K562 (cell line): Measurements from ENCODE around the gene MRNIP. TPM values are rescaled to one million over a fixed set of nuclear protein-coding genes. Genes with fewer than 3 reads are reported as not detected.

Experiments used
- BMI1 ChIP-seq: fragments of 150-350 bp; IDR thresholded peaks from 2 replicates; pipeline ENCODE4 v1.6.1; 2014; ENCODE audit warnings: low read length
- FOXK1 ChIP-seq: sonication (generic); formaldehyde crosslinking; IDR thresholded peaks from 2 replicates; pipeline ENCODE4 v1.8.0; 2022; ENCODE audit warnings: missing genetic modification reagents, mild to moderate bottlenecking, borderline replicate concordance
- GABPA ChIP-seq: fragments of 200-800 bp; sonication (Bioruptor generic); conservative IDR thresholded peaks from 2 replicates; pipeline ENCODE4 v1.6.1; 2016; ENCODE audit warnings: low read depth, missing genetic modification characterization, missing compliant biosample characterization
- HEY1 ChIP-seq: fragments of 250-450 bp; sonication (Bioruptor Pico); IDR thresholded peaks from 2 replicates; pipeline ENCODE4 v1.5.0; 2020; ENCODE audit warnings: mild to moderate bottlenecking, moderate library complexity, borderline replicate concordance
- HMGN3 ChIP-seq: IDR thresholded peaks from 2 replicates; pipeline ENCODE4 v1.6.1; 2011; ENCODE audit warnings: borderline replicate concordance, low read depth, mild to moderate bottlenecking, mixed read lengths, low read length; ENCODE audit not compliant: insufficient read length; ENCODE audit errors: extremely low read depth
- KLF10 ChIP-seq: fragments of 250-450 bp; sonication (Bioruptor Pico); IDR thresholded peaks from 2 replicates; pipeline ENCODE4 v1.6.1; 2021; ENCODE audit warnings: matching md5 sums
- NCOR1 ChIP-seq: fragments of 450-650 bp; IDR thresholded peaks from 2 replicates; pipeline ENCODE4 v1.6.1; 2016; ENCODE audit warnings: mild to moderate bottlenecking, moderate library complexity
- NR2F6 ChIP-seq: fragments of 450-650 bp; formaldehyde crosslinking; IDR thresholded peaks from 2 replicates; pipeline ENCODE4 v1.4.0; 2020; ENCODE audit warnings: mild to moderate bottlenecking
- OTX1 ChIP-seq: fragments of 450-650 bp; formaldehyde crosslinking; IDR thresholded peaks from 2 replicates; pipeline ENCODE4 v1.4.0; 2022; ENCODE audit warnings: mild to moderate bottlenecking
- PHB2 ChIP-seq: fragments of 450-650 bp; IDR thresholded peaks from 2 replicates; pipeline ENCODE4 v1.6.1; 2017; ENCODE audit warnings: low read depth
- POLR3A ChIP-seq: IDR thresholded peaks from 2 replicates; pipeline ENCODE4 v1.6.1; 2011; ENCODE audit warnings: borderline replicate concordance, mild to moderate bottlenecking, moderate library complexity; ENCODE audit not compliant: insufficient read length, insufficient read depth; ENCODE audit errors: extremely low read depth
- STAG1 ChIP-seq: sonication (generic); formaldehyde crosslinking; IDR thresholded peaks from 2 replicates; pipeline ENCODE4 v1.5.0; 2020; ENCODE audit warnings: missing genetic modification reagents, borderline replicate concordance
- TCF3 ChIP-seq: sonication (generic); formaldehyde crosslinking; IDR thresholded peaks from 2 replicates; pipeline ENCODE4 v1.4.0; 2020; ENCODE audit warnings: mild to moderate bottlenecking, missing genetic modification reagents
- TFAM ChIP-seq: fragments of 250-450 bp; sonication (Bioruptor Pico); conservative IDR thresholded peaks from 2 replicates; pipeline ENCODE4 v1.5.0; 2021; ENCODE audit warnings: mild to moderate bottlenecking, moderate library complexity
- ZKSCAN1 ChIP-seq: fragments of 150-350 bp; IDR thresholded peaks from 2 replicates; pipeline ENCODE4 v1.6.1; 2016; ENCODE audit warnings: low read depth, low read length
- ZNF584 ChIP-seq: fragments of 200-800 bp; sonication (Bioruptor generic); IDR thresholded peaks from 2 replicates; pipeline ENCODE4 v1.6.1; 2016; ENCODE audit warnings: low read depth, mild to moderate bottlenecking, missing genetic modification characterization, missing compliant biosample characterization
- ZNF668 ChIP-seq: fragments of 250-450 bp; sonication (Bioruptor Pico); IDR thresholded peaks from 2 replicates; pipeline ENCODE4 v1.8.0; 2022; ENCODE audit warnings: mild to moderate bottlenecking, inconsistent platforms
- ZNF717 ChIP-seq: fragments of 250-450 bp; sonication (Bioruptor Pico); IDR thresholded peaks from 2 replicates; pipeline ENCODE4 v1.5.0; 2021
- ZNF76 ChIP-seq: fragments of 250-450 bp; sonication (Bioruptor Pico); IDR thresholded peaks from 2 replicates; pipeline ENCODE4 v1.4.0; 2020; ENCODE audit warnings: mild to moderate bottlenecking, moderate library complexity, borderline replicate concordance
- ZNF780A ChIP-seq: fragments of 250-450 bp; sonication (Bioruptor Pico); IDR thresholded peaks from 2 replicates; pipeline ENCODE4 v1.5.0; 2021; ENCODE audit warnings: mild to moderate bottlenecking
- polyA plus RNA-seq, 8 experiments: library from polyadenylated mRNA; depleted of rRNA in 4 of 8; stranded (reverse) in 5 of 8; unstranded in 3 of 8; fragments of >200 nt; fragmentation: Nextera tagmentation in 2 of 8; fragmentation: Illumina TruSeq in 1 of 8; extraction: Ambion mirVana in 2 of 8; extraction: Trizol in 1 of 8; gene quantifications; 2 replicates each; pipeline versions ENCODE4 v1.2.1 to v1.2.3, GENCODE V29; 2011 to 2014; ENCODE audit warnings: inconsistent platforms in 1 of 8, missing spikeins in 1 of 8
- total RNA-seq, 7 experiments: library from RNA; depleted of rRNA in 6 of 7; stranded (reverse); fragments of >200 nt in 6 of 7; fragmentation: Illumina TruSeq in 2 of 7; extraction: Trizol in 2 of 7; gene quantifications; 2 replicates each; pipeline versions ENCODE4 v1.2.1 to v1.2.3, GENCODE V29; 2011 to 2021; ENCODE audit warnings: low replicate concordance in 1 of 7
- TF ChIP-seq, protein P1 (sequence below): fragments of 450-650 bp; IDR thresholded peaks from 2 replicates; pipeline ENCODE4 v1.7.1; 2018; ENCODE audit warnings: mild to moderate bottlenecking, low read depth; ENCODE audit not compliant: partially characterized antibody
- TF ChIP-seq, protein P2 (sequence below), 2 experiments: IDR thresholded peaks; 2 replicates each; pipeline ENCODE4 v1.6.1; 2011; ENCODE audit warnings: borderline replicate concordance in 1 of 2, control low read depth in 1 of 2, low read depth in 1 of 2, low read length in 1 of 2, mild to moderate bottlenecking in 1 of 2, mixed read lengths in 1 of 2, moderate library complexity in 1 of 2; ENCODE audit not compliant: insufficient read depth in 1 of 2, insufficient read length in 1 of 2, poor library complexity in 1 of 2, severe bottlenecking in 1 of 2; ENCODE audit errors: extremely low read depth in 1 of 2
- TF ChIP-seq, protein P3 (sequence below): IDR thresholded peaks from 2 replicates; pipeline ENCODE4 v1.6.1; 2011; ENCODE audit not compliant: insufficient read length; ENCODE audit errors: extremely low read depth
- TF ChIP-seq, protein P4 (sequence below): sonication (generic); formaldehyde crosslinking; IDR thresholded peaks from 2 replicates; pipeline ENCODE4 v1.5.0; 2020; ENCODE audit warnings: missing genetic modification reagents

Gene MRNIP
- total and polyA plus RNA-seq, 9 of the 15 experiments (the other 6 are each of a cell fraction or from before 2014, with no cell fraction given) = 3.6 to 39.0 (median 16.8) TPM

DNA sequence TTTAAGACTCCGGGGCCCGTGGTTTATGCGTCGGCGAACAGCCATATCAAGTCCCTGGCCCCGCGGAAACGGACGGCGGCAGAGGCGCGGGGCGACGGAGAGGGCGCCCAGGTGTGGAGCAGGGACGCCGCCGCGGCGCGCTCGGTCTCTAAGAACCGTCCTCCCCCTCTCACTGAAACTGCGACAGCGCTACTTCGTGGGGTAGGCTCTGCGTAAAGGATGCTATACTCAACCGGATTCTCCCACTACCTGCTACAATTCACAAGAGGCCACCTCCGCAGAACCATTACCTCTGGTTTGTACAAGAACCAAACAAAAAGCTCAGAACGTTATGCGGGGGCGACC is 404 bp downstream of the MRNIP start (continued):
- TF ChIP-seq TCF3 (CRISPR knock-in tag) (no peak), ZNF780A (CRISPR knock-in tag) (no peak), HMGN3 (no peak), POLR3A (no peak), KLF10 (CRISPR knock-in tag) (no peak), NR2F6 (CRISPR knock-in tag) (no peak), FOXK1 (0 out of 2 replicates have a peak, but pooled peaks have one; percentile 69), OTX1 (CRISPR knock-in tag) (no peak), PHB2 (no peak), ZNF76 (CRISPR knock-in tag) (no peak), TFAM (no peak), NCOR1 (no peak), GABPA (tag) (no peak), ZNF584 (CRISPR knock-in tag) (no peak), BMI1 (no peak), ZNF668 (CRISPR knock-in tag) (no peak), ZKSCAN1 (no peak), ZNF717 (no peak), STAG1 (no peak), HEY1 (CRISPR knock-in tag) (no peak)
- TF ChIP-seq, protein P1, sequence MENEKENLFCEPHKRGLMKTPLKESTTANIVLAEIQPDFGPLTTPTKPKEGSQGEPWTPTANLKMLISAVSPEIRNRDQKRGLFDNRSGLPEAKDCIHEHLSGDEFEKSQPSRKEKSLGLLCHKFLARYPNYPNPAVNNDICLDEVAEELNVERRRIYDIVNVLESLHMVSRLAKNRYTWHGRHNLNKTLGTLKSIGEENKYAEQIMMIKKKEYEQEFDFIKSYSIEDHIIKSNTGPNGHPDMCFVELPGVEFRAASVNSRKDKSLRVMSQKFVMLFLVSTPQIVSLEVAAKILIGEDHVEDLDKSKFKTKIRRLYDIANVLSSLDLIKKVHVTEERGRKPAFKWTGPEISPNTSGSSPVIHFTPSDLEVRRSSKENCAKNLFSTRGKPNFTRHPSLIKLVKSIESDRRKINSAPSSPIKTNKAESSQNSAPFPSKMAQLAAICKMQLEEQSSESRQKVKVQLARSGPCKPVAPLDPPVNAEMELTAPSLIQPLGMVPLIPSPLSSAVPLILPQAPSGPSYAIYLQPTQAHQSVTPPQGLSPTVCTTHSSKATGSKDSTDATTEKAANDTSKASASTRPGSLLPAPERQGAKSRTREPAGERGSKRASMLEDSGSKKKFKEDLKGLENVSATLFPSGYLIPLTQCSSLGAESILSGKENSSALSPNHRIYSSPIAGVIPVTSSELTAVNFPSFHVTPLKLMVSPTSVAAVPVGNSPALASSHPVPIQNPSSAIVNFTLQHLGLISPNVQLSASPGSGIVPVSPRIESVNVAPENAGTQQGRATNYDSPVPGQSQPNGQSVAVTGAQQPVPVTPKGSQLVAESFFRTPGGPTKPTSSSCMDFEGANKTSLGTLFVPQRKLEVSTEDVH = no peak
- TF ChIP-seq, protein P2, sequence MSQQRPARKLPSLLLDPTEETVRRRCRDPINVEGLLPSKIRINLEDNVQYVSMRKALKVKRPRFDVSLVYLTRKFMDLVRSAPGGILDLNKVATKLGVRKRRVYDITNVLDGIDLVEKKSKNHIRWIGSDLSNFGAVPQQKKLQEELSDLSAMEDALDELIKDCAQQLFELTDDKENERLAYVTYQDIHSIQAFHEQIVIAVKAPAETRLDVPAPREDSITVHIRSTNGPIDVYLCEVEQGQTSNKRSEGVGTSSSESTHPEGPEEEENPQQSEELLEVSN (IDR thresholded peaks at IDR 0.05; ENCODE audit: borderline replicate concordance in 1 of 2, extremely low read depth in 1 of 2, insufficient read depth in 1 of 2, insufficient read length in 1 of 2, low read depth in 1 of 2, low read length in 1 of 2, poor library complexity in 1 of 2, severe bottlenecking in 1 of 2) = peak in 1 of 2 experiments; percentile 35
- TF ChIP-seq, protein P3, sequence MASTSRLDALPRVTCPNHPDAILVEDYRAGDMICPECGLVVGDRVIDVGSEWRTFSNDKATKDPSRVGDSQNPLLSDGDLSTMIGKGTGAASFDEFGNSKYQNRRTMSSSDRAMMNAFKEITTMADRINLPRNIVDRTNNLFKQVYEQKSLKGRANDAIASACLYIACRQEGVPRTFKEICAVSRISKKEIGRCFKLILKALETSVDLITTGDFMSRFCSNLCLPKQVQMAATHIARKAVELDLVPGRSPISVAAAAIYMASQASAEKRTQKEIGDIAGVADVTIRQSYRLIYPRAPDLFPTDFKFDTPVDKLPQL = no peak
- TF ChIP-seq, protein P4, sequence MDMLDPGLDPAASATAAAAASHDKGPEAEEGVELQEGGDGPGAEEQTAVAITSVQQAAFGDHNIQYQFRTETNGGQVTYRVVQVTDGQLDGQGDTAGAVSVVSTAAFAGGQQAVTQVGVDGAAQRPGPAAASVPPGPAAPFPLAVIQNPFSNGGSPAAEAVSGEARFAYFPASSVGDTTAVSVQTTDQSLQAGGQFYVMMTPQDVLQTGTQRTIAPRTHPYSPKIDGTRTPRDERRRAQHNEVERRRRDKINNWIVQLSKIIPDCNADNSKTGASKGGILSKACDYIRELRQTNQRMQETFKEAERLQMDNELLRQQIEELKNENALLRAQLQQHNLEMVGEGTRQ (CRISPR knock-in tag) = no peak
